Measurements from ENCODE around the gene RTEL1.

The RTEL1 gene

GRCh38 chr20:63742381-63743024 lies 84.4 kb downstream of the RTEL1 start:
- no peak for DNase-seq

- DNase-seq, result no peak
Measured at GRCh38 chr20:63743210-63743970, 85.3 kb downstream of the RTEL1 start.

GRCh38 chr20:63744158-63744557 lies 86.0 kb downstream of the RTEL1 start:
- DNase-seq, result no peak

GRCh38 chr20:63744574-63745423 lies 86.7 kb downstream of the RTEL1 start:
- no peak for DNase-seq

DNA sequence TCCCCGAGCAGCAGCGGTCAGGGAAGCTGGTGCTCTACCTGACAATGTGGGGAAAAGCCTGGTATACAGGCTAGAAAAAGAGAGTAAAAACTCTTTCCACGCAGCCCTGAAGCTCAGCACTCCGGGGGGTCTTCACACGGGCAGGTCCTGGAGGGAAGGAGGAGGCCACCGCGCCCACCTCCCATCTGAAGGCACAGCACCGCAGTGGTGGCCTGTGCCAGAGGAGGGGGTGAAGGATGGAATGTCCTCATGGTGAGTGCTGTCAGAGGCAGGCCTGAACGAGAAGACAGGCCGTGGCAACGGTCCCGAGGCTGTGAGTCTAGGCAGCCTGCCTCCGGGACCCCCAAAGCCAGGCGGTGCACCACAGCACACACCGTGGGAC lies 87.3 kb downstream of the RTEL1 start:
- no peak for DNase-seq

Measured in activated CD4-positive, alpha-beta T cell treated with anti-CD3 and anti-CD28 coated beads for 1 hour (primary cell).